ENCODE data around the gene IQCF6. TPM values are rescaled to one million over a fixed set of nuclear protein-coding genes. Genes with fewer than 3 reads are reported as not detected.
"Not testable (repeated sequence)": the region's sequence is repeated elsewhere in the genome, so short reads cannot be mapped to it uniquely, and the experiment has no call there.

Gene IQCF6
- total RNA-seq, 1 donor: not detected

DNA sequence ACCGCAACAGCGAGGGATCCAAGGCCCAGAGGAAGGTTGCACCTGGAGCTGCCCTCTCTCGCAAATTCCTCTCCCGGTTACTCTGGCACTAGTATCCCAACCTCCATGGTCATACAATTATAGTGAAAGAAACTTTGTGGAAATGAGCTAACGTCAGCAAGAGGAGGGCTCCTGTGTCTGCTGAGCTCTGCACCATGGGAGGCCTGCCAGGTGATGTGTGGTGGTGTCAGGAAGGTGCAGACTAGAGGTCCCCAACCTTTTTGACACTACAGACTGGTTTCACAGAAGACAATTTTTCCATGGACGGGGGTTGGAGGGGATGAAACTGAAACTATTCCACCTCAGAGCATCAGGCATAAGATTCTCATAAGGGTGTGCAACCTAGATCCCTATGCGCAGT, 13.2 kb upstream of the IQCF6 start:
- no peaks in the 10 kb centered on the region for H4K20me1 ChIP-seq (ENCODE audit: insufficient read depth, low read length)
- no peaks in the 10 kb centered on the region for H3K9me3 ChIP-seq (ENCODE audit: low read depth, low read length)
- H3K4me2 ChIP-seq (ENCODE audit: insufficient read depth, low read length): no peak overlapping the region
- no peaks in the 10 kb centered on the region for H3K79me2 ChIP-seq (ENCODE audit: insufficient read depth, low read length)
- peaks cover 5% of the 10 kb centered on the region for H3K27me3 ChIP-seq (ENCODE audit: insufficient read depth, low read length)
- no peak for DNase-seq (ENCODE audit: insufficient read length, low spot score, missing footprints)
- H3K27ac ChIP-seq (ENCODE audit: low read depth, low read length): no peak overlapping the region
- H3K4me1 ChIP-seq (ENCODE audit: insufficient read depth, low read length): no peaks in the 10 kb centered on the region
- TF ChIP-seq, protein P1, sequence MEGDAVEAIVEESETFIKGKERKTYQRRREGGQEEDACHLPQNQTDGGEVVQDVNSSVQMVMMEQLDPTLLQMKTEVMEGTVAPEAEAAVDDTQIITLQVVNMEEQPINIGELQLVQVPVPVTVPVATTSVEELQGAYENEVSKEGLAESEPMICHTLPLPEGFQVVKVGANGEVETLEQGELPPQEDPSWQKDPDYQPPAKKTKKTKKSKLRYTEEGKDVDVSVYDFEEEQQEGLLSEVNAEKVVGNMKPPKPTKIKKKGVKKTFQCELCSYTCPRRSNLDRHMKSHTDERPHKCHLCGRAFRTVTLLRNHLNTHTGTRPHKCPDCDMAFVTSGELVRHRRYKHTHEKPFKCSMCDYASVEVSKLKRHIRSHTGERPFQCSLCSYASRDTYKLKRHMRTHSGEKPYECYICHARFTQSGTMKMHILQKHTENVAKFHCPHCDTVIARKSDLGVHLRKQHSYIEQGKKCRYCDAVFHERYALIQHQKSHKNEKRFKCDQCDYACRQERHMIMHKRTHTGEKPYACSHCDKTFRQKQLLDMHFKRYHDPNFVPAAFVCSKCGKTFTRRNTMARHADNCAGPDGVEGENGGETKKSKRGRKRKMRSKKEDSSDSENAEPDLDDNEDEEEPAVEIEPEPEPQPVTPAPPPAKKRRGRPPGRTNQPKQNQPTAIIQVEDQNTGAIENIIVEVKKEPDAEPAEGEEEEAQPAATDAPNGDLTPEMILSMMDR (IDR thresholded peaks at IDR 0.05; ENCODE audit: extremely low read depth, low read depth, low read length): no peak
- H3K36me3 ChIP-seq (ENCODE audit: insufficient read depth, low read length): no peaks in the 10 kb centered on the region
- no peak overlapping the region for H2AFZ ChIP-seq (ENCODE audit: low read length)
- no peak overlapping the region for H3K4me3 ChIP-seq (ENCODE audit: insufficient read depth, low read length)

DNA sequence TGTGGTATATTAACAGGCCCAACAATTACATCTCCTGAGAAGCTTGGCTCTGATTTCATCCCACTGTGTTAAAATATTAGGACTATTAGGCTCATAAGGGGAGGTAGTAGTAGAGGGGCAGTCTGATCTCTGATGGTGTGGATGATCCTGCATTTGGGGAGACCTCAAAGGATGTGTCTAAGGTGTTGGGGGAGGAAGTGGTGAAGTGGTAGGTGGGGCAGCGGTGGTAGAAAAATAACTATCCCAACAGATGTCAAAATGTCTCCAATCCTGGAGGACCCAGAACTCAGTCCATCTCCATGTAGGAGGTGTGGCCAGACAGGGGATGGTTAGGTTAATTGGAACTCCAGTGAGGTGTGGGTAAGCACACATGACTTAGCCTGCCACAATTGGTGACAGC, 10.4 kb upstream of the IQCF6 start:
- H4K20me1 ChIP-seq (ENCODE audit: insufficient read depth, low read length): no peaks in the 10 kb centered on the region
- no peaks in the 10 kb centered on the region for H3K36me3 ChIP-seq (ENCODE audit: insufficient read depth, low read length)
- no peak for DNase-seq (ENCODE audit: insufficient read length, low spot score, missing footprints)
- H3K79me2 ChIP-seq (ENCODE audit: insufficient read depth, low read length): no peaks in the 10 kb centered on the region
- TF ChIP-seq, protein P1 (IDR thresholded peaks at IDR 0.05; ENCODE audit: extremely low read depth, low read depth, low read length): no peak
- H3K27me3 ChIP-seq (ENCODE audit: insufficient read depth, low read length): no peaks in the 10 kb centered on the region
- H3K27ac ChIP-seq (ENCODE audit: low read depth, low read length): no peak overlapping the region
- H2AFZ ChIP-seq (ENCODE audit: low read length): no peak overlapping the region
- no peaks in the 10 kb centered on the region for H3K9me3 ChIP-seq (ENCODE audit: low read depth, low read length)
- no peak overlapping the region for H3K4me2 ChIP-seq (ENCODE audit: insufficient read depth, low read length)
- H3K4me3 ChIP-seq (ENCODE audit: insufficient read depth, low read length): no peak overlapping the region
- H3K4me1 ChIP-seq (ENCODE audit: insufficient read depth, low read length): no peaks in the 10 kb centered on the region

DNA sequence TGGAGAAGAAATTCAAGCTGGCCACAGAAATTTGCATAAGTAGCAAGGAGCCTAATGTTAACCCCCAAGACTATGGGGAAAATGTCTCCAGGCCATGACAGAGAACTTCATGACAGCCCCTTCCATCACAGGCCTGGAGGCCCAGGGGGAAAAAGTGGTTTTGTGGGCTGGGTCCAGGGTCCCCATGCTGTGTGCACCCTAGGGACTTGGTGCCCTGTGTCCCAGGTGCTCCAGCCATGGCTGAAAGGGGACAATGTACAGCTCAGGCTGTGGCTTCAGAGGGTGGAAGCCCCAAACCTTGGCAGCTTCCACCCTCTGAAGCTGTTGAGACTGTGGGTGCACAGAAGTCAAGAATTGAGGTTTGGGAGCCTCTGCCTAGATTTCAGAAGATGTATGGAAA, 8.5 kb upstream of the IQCF6 start:
- H3K79me2 ChIP-seq (ENCODE audit: insufficient read depth, low read length); H3K4me2 ChIP-seq (ENCODE audit: insufficient read depth, low read length); H3K9me3 ChIP-seq (ENCODE audit: low read depth, low read length); DNase-seq (ENCODE audit: insufficient read length, low spot score, missing footprints); H2AFZ ChIP-seq (ENCODE audit: low read length); H3K27ac ChIP-seq (ENCODE audit: low read depth, low read length); H3K36me3 ChIP-seq (ENCODE audit: insufficient read depth, low read length); H3K4me3 ChIP-seq (ENCODE audit: insufficient read depth, low read length); H3K27me3 ChIP-seq (ENCODE audit: insufficient read depth, low read length); H4K20me1 ChIP-seq (ENCODE audit: insufficient read depth, low read length); H3K4me1 ChIP-seq (ENCODE audit: insufficient read depth, low read length): not testable (repeated sequence)

DNA sequence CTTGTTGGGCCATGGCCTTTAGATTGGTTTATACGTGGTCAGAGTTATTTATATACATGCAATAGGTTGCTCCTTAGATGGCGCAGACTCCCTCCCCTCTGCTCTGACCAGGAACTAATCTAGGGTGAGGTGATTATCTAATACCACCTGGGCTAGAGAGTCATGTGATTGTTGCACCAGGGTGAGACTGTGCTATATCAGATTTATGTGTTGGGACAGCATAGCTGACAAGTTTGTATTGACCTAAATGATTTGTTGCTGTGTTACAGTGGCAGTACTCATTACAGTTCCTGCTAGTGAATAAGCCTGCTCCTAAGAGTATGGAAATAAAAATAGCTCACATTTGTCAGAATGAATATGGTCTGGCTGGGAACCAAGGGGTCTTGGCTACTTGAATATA, 7.2 kb upstream of the IQCF6 start:
- Histone ChIP-seq H2AFZ (ENCODE audit: low read length) (no peak overlapping the region), H3K79me2 (ENCODE audit: insufficient read depth, low read length) (no peaks in the 10 kb centered on the region), H3K4me3 (ENCODE audit: insufficient read depth, low read length) (no peak overlapping the region), H3K9me3 (ENCODE audit: low read depth, low read length) (no peaks in the 10 kb centered on the region), H4K20me1 (ENCODE audit: insufficient read depth, low read length) (no peaks in the 10 kb centered on the region), H3K4me1 (ENCODE audit: insufficient read depth, low read length) (no peaks in the 10 kb centered on the region), H3K4me2 (ENCODE audit: insufficient read depth, low read length) (no peak overlapping the region), H3K27me3 (ENCODE audit: insufficient read depth, low read length) (peaks cover 3% of the 10 kb centered on the region), H3K36me3 (ENCODE audit: insufficient read depth, low read length) (no peaks in the 10 kb centered on the region), H3K27ac (ENCODE audit: low read depth, low read length) (no peak overlapping the region)
- TF ChIP-seq, protein P1 (IDR thresholded peaks at IDR 0.05; ENCODE audit: extremely low read depth, low read depth, low read length): no peak
- DNase-seq (ENCODE audit: insufficient read length, low spot score, missing footprints): no peak
